Stimulated activated CD8-positive, alpha-beta memory T cell treated with anti-CD3 and anti-CD28 coated beads, Interleukin-4, amount 100 ng/mL, for 24 hours (primary cell): ENCODE measurements around the gene EHMT2.
"Not testable (repeated sequence)": the region's sequence is repeated elsewhere in the genome, so short reads cannot be mapped to it uniquely, and the experiment has no call there.

Experiments used
- DNase-seq: peaks from one replicate; pipeline ENCODE4 v3.0.0-alpha.2; 2020; ENCODE audit warnings: low read depth

The EHMT2 gene

DNA sequence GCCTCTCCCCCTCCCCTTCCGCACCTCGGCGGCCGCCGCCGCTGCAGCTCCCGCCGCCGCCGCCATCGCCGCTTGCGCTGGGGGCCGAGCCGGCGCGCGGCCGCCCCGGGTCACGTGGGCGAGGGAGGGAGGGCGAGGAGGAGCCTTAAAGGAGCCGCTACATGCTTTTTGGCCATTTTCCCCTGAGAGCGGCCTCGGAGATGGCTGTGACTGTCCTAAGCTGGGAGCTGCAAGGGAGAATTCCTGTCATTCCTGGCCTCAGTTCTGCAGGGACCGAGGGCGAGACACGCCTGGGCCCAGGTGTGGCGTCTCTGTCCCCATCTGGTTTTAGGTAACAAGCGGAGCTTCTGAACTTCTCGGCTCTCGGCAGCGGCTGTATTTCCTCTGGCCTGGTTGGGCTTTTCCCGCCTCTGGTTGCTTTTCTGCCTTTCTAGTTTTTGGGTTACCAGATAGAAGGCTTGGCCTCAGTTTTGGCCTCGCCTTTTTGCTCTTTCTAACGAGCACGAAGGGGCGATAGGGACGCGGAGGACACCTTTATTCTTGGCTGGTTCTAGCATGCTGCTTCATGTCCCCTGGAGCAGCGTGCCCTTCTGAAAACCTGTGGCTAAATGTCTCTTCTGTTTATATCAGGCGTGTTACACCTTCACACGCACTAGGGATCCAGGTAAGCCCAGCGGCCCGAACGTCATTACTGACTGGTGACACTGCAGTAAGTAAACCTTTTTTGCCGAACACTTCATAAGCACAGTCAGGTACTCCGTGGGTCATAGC is at the start of gene EHMT2:
Gene EHMT2 (minus strand): TSS at position 87 of the 771 bp plus-strand sequence. CDS start 21 bp downstream, at position 66.
- DNase-seq, result peak; percentile 83

DNA sequence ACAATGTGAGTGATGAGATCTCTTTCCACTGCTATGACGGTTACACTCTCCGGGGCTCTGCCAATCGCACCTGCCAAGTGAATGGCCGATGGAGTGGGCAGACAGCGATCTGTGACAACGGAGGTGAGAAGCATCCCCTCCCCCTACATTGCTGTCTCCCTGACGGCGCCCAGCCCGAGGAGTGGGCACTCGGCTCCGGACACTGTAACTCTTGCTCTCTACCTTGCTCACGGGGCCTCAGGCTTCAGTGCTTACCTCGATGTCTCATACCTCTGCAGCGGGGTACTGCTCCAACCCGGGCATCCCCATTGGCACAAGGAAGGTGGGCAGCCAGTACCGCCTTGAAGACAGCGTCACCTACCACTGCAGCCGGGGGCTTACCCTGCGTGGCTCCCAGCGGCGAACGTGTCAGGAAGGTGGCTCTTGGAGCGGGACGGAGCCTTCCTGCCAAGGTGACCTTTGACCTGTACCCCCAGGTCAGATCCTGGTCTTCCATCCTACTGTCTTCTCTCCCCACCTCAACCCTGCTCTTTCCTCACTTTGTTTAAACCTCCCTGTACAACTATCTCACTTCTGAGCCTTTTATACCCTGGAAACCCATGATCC is 49.7 kb upstream of the EHMT2 start:
- DNase-seq, result no peak

DNA sequence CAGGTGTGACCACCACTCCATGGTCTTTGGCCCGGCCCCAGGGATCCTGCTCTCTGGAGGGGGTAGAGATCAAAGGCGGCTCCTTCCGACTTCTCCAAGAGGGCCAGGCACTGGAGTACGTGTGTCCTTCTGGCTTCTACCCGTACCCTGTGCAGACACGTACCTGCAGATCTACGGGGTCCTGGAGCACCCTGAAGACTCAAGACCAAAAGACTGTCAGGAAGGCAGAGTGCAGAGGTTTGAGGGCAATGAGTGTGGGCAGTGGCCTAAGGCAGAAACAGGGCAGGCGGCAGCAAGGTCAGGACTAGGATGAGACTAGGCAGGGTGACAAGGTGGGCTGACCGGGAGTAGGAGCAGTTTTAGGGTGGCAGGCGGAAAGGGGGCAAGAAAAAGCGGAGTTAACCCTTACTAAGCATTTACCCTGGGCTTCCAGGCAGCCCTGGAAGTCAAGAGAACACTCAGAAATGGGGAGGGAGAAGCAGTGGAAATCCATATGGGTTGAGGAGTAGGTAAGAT is 48.9 kb upstream of the EHMT2 start:
- DNase-seq, result no peak

DNA sequence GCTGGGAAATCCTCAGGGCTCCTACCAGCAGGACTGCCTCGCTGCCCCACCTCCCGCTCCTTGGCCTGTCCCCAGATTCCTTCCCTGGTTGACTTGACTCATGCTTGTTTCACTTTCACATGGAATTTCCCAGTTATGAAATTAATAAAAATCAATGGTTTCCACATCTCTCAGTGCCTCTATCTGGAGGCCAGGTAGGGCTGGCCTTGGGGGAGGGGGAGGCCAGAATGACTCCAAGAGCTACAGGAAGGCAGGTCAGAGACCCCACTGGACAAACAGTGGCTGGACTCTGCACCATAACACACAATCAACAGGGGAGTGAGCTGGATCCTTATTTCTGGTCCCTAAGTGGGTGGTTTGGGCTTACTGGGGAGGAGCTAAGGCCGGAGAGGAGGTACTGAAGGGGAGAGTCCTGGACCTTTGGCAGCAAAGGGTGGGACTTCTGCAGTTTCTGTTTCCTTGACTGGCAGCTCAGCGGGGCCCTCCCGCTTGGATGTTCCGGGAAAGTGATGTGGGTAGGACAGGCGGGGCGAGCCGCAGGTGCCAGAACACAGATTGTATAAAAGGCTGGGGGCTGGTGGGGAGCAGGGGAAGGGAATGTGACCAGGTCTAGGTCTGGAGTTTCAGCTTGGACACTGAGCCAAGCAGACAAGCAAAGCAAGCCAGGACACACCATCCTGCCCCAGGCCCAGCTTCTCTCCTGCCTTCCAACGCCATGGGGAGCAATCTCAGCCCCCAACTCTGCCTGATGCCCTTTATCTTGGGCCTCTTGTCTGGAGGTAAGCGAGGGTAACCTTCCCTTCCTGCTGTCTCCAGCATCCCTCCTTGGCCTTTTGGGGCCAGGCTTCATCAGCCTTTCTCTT is 48.2 kb upstream of the EHMT2 start, which contains the start of gene CFB:
Gene CFB (plus strand): TSS at position 589 of the 863 bp plus-strand sequence. CDS start 127 bp downstream, at position 716.
- no peak for DNase-seq

DNA sequence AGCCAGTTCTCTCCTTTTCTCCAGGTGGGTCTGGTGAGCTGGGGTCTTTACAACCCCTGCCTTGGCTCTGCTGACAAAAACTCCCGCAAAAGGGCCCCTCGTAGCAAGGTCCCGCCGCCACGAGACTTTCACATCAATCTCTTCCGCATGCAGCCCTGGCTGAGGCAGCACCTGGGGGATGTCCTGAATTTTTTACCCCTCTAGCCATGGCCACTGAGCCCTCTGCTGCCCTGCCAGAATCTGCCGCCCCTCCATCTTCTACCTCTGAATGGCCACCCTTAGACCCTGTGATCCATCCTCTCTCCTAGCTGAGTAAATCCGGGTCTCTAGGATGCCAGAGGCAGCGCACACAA is 47.6 kb upstream of the EHMT2 start:
- DNase-seq, result no peak

DNA sequence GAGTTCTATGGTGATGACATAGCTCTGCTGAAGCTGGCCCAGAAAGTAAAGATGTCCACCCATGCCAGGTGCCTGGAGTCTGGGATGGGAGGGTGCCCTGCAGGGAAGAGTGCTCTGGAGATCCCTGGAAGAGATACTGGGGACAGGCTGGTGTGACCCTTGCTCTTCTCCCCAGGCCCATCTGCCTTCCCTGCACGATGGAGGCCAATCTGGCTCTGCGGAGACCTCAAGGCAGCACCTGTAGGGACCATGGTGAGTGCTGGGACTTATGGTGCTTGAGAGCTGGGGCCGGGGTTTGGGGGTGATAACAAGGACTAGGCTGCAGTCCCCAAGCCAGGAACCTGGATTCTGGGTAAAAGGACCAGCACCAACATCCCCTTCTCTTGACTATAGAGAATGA is 46.2 kb upstream of the EHMT2 start:
- no peak for DNase-seq

DNA sequence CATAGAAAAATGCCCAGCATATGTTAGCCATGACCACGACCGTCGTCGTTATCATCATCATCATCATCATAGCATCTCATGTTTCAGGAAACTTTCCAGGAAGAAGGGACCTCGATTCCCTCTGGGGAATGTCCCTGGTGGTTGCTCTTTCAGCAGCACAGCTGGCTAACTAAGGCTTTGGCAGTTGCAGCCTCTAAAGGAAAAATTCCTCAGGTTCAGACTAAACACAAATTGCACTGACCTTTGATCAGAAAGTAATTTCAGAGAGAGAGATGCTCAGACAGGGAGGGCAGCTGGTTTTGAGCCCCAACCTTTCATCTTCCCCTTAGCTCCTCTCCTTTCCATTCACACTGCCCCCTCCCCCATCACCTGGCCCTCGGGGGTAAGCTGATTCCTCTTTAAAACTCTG is 42.8 kb upstream of the EHMT2 start:
- no peak for DNase-seq

DNA sequence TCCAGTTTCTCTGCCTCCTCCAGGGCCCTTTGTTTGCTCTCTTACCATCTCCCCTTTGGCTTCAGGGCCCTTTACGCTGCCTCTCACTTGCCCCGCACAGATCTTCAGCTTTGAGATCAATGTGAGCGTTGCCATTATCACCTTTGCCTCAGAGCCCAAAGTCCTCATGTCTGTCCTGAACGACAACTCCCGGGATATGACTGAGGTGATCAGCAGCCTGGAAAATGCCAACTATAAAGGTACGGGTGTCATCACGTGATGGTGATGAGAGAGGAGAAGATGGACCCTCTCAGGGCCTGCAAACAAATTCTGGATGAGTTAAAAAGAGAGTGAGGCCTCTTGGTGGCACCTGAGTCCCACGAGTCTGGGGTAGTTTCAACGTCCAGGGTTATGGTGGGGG is 38.3 kb upstream of the EHMT2 start:
- DNase-seq, result no peak

DNA sequence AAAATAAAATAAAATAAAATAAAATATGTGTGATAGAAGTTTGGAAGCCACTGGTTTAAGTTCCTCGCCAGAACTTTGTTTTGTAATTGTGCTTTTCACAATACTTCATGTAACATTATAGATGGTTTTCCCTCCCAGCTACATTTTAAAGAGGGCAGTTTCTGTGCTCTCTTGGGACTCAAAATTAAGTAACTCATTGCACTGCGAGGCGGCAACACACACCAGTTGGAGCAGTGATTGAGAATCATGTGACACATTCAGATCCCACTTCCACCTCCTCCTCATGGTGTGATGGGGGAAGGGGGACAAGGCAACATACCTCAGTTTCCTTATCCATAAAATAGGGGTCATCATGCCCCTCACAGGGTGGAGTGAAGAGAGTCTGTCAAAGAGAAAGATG is 37.5 kb upstream of the EHMT2 start:
- no peak for DNase-seq

DNA sequence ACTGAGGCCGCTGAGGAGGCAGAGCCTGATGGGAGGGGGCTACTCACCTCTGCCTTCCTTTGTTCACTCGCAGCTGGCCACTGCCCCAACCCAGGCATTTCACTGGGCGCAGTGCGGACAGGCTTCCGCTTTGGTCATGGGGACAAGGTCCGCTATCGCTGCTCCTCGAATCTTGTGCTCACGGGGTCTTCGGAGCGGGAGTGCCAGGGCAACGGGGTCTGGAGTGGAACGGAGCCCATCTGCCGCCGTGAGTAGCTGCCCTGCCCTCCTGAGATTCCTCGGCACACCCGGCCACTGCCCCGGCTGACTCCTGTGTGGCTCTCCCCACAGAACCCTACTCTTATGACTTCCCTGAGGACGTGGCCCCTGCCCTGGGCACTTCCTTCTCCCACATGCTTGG is 36.0 kb upstream of the EHMT2 start:
- no peak for DNase-seq

DNA sequence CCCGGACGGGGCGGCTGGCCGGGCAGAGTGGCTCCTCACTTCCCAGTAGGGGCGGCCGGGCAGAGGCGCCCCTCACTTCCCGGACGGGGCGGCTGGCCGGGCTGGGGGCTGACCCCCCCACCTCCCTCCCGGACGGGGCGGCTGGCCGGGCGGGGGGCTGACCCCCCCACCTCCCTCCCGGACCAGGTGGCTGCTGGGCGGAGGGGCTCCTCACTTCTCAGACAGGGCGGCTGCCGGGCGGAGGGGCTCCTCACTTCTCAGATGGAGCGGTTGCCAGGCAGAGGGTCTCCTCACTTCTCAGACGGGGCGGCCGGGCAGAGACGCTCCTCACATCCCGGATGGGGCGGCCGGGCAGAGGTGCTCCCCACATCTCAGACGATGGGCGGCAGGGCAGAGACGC is 34.6 kb upstream of the EHMT2 start:
- DNase-seq, result not testable (repeated sequence)

DNA sequence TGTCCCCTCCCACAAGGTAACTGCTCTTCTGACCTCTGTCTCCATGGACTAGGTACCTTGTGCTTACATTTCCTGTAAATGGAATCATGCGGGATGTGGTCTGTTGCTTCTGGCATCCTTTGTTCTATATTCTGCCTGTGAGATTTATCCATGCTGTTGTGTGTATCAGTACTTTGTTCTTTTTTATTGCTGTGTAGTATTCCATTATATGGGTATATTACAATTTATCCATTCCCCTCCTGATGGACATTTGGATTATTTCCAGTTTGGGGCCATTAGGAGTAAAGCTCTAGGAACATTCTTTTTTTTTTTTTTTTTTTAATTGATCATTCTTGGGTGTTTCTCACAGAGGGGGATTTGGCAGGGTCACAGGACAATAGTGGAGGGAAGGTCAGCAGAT is 33.5 kb upstream of the EHMT2 start:
- DNase-seq, result no peak

DNA sequence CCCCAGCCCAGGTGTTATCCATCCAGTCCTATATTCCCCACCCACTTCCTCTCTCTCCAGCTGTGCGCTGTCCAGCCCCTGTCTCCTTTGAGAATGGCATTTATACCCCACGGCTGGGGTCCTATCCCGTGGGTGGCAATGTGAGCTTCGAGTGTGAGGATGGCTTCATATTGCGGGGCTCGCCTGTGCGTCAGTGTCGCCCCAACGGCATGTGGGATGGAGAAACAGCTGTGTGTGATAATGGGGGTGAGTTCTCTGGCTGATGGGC is 31.1 kb upstream of the EHMT2 start:
- DNase-seq, result no peak

DNA sequence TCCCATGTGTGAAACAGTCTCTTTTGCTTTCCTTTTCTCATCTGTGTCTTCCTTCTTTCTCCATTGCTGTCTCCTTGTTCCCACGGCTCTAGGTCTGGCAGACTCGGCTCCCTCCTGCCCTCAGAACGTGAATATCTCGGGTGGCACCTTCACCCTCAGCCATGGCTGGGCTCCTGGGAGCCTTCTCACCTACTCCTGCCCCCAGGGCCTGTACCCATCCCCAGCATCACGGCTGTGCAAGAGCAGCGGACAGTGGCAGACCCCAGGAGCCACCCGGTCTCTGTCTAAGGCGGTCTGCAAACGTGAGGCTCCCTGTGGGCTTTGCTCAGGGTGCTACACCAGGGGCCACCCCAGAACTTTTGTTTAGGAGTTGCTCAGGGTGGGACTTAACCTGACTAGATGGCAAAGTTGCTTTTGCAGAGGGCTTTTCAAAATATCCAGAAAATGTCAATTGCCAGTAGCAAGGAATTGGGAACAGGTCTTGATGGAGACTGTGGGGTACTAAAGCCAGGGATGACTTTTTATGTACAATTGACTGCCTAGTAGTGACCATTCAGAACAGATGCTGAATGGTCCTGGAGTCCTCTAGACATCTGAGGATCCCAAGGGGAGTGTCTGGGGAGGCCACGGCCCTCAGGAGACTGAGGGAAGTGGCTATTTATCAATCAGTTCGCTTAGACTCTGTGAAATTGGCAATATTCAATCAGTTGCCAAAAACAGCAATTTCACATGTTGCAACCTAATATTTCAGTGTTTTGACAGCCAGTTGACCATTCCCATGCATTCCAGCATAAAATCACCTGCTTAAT is 30.6 kb upstream of the EHMT2 start:
- DNase-seq, result no peak

DNA sequence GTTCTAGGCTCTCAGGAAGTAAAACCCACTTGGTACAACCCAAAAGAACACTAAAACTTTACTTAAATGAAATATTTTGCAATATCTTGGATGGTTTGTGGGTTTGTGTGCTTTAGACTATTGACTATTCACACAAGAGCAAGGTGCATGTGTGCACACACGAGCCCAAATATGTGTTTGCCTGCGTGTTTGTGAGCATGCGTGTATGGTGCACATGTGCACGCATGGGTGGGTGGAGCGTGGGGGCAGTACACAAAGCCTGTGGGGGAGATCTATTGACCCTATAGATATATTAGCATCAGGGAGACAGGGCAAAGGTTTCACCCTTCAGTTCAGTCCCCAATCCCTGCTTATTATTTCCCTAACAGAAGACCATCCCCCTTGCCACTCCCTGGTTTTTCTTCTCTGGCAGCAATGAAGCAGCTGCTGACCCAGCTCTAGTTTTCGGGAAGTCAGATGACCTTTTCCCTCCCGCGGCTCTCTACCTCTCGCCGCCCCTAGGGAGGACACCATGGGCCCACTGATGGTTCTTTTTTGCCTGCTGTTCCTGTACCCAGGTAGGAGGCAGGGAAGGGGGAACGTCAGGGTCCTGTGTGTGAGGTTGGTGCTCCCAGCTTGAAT is 29.9 kb upstream of the EHMT2 start, which contains the start of gene C2:
Gene C2 (plus strand): TSS at position 476 of the 621 bp plus-strand sequence. CDS start 36 bp downstream, at position 512.
- DNase-seq, result no peak

DNA sequence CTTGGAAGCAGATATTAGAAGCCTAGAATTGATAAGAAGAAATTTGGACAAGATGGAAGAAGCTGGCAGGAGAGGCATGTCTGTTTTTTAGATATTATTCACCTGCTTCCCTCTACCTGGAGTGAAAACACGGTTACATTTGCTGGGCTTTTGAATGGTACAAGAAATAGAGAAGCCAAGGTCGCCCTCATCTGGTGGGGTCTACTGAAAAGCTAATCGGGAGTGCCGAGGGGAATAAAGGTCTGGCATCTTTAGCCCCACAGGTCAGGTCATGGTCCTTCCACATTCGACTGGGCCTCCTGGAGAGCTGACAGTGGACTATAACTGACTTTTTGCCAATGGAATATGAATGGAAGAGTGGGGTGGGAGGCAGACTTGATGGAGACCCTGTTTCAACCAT is 25.4 kb upstream of the EHMT2 start:
- no peak for DNase-seq

DNA sequence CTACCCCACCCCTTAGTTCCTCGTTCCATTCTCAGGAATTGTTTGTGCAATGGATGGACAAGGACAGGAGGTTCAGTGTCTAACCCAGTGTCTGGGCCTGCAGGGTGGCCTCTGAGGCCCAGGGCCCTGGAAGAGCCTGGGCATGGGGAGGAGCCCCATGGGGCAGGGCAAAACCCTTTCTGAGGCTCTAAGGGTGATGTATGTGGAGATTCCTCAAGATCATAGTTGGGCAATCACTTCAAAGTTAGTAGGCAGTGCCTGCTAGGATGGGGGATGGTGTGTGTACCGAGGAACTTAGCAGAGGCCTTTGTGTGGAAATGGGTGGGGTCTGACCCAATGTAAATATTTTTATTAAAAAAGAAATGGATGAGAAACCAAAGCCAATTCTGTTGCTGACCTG is 23.3 kb upstream of the EHMT2 start:
- no peak for DNase-seq

DNA sequence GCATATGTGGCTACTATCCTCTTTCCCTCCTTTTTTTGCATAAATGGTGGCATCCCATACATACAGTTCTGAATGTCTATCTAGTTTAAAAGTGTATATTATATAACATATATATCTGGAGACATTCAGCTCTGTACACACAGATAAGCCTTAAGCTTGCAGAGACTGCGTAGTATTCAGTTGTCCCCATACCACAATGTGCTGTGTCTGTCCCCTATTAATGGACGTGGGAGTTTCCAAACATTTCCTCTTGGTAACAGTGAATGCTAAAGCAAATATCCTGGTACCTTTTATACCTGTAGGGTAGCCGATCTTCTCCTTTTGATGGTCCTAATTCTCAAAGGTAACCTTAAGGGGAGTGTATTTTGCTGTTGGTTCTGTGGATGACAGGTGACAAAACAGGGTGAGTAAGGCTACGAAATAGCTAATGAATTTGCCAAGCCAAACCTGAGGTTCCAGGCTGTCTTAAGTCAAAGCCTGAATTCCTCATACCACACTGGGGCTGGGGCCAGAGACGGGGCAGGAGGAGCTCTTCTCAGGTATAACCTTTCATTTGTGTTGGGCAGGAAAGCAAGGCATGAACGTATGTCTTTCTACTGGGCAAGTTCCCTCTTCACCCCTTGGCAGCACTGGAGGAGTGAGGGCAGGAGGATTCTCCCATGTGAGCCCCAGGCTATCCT is 22.3 kb upstream of the EHMT2 start:
- no peak for DNase-seq

DNA sequence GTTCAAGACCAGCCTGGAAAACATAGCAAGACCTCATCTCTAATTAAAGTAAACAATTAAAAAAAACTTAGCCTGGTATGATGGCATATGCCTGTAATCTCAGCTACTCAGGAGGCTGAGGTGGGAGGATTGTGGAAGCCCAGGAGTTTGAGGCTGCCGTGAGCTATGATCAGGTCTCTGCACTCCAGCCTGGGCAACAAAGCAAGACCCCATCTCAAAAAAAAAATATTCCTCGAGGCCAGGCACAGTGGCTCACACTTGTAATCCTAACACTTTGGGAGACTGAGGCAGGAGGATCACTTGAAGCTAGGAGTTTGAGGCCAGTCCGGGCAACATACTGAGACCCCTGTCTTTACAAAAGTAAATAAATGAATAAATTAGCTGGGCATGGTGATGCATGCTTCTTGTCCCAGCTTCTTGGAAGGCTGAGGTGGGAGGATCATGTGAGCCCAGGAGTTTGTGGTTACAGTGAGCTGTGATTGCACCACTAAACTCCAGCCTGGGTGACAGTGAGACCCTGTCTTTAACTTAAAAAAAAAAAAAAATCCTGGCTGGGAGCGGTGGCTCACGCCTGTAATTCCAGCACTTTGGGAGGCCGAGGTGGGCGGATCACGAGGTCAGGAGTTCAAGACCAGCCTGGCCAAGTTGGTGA is 20.7 kb upstream of the EHMT2 start:
- DNase-seq, result no peak

DNA sequence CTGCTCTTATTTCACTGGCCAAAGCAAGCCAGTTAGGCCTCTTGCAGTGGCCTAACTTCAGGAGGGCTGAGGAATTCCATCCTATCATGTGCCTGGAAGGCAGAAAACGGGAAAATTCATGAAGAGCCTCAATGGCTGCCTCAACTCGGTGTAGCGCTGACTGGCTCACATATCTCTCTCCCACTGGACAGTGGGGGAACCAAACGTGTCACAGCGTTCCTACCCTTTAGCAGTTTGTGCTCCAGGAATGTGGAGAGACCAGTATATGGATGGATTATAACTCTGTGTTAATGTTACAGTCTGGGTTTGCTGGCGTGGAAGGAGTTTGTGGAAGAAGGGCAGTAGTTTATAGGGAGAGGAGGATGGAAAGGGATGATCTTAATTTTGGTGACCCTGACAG is 18.3 kb upstream of the EHMT2 start:
- no peak for DNase-seq
